H1 (cell line): Measurements from ENCODE around the gene KLF18. TPM values are rescaled to one million over a fixed set of nuclear protein-coding genes. Genes with fewer than 3 reads are reported as not detected.

Experiments
- ASH2L ChIP-seq: fragments of 200-600, 300-600 bp; sonication (generic); IDR thresholded peaks from one replicate; pipeline ENCODE4 v1.7.1; 2017; ENCODE audit warnings: low read length
- EGR1 ChIP-seq: IDR thresholded peaks from 2 replicates; pipeline ENCODE4 v1.6.1; 2011; ENCODE audit warnings: low read depth, low read length, borderline replicate concordance
- HDAC2 ChIP-seq, 2 experiments: fragments of 300-600 bp in 1 of 2; sonication (generic) in 1 of 2; IDR thresholded peaks; 2 replicates each; pipeline ENCODE4 v1.6.1; 2011 to 2012; ENCODE audit warnings: low read depth in 2 of 2, low read length in 2 of 2, mild to moderate bottlenecking in 2 of 2, moderate library complexity in 2 of 2, borderline replicate concordance in 1 of 2, inconsistent platforms in 1 of 2
- KDM4A ChIP-seq: IDR thresholded peaks from one replicate; pipeline ENCODE4 v1.7.1; 2012; ENCODE audit warnings: low read depth, mild to moderate bottlenecking, moderate library complexity, low read length, inconsistent platforms; ENCODE audit not compliant: severe bottlenecking
- PHF8 ChIP-seq: fragments of 200-600 bp; sonication (generic); conservative IDR thresholded peaks from 2 replicates; pipeline ENCODE4 v1.7.1; 2012; ENCODE audit warnings: low read depth, mild to moderate bottlenecking, inconsistent platforms, low read length, moderate library complexity
- RBBP5 ChIP-seq: IDR thresholded peaks from 2 replicates; pipeline ENCODE4 v1.7.1; 2012; ENCODE audit warnings: low read depth, mild to moderate bottlenecking, inconsistent platforms, low read length, moderate library complexity, borderline replicate concordance
- TAF7 ChIP-seq: optimal IDR thresholded peaks from 2 replicates; pipeline ENCODE3; 2011; ENCODE audit warnings: low read depth, mild to moderate bottlenecking, inconsistent platforms, low read length, moderate library complexity, borderline replicate concordance
- TCF12 ChIP-seq: IDR thresholded peaks from 2 replicates; pipeline ENCODE4 v1.6.1; 2011; ENCODE audit warnings: low read depth, mild to moderate bottlenecking, low read length
- TEAD4 ChIP-seq: IDR thresholded peaks from 2 replicates; pipeline ENCODE4 v1.6.1; 2012; ENCODE audit warnings: low read depth, low read length, inconsistent platforms, mixed read lengths
- polyA plus RNA-seq, 7 experiments: library from polyadenylated mRNA; depleted of rRNA in 3 of 7; stranded (reverse) in 5 of 7; unstranded in 2 of 7; fragments of >200 nt in 5 of 7; fragments of 200-250 nt in 2 of 7; gene quantifications; 1 replicate in 5 of 7; 2 replicates in 1 of 7; 4 replicates in 1 of 7; pipeline versions ENCODE4 v1.2.1 to v1.2.3, GENCODE V29; 2011 to 2013; ENCODE audit warnings: missing spikeins in 2 of 7, mixed read lengths in 2 of 7
- total RNA-seq: library from RNA; stranded (reverse); fragmentation: NEBNext Ultra II Directional; extraction: Animal tissue kit (Norgen Biotek cat#: 25700); gene quantifications from 2 replicates; pipeline ENCODE4 v1.2.1, GENCODE V29; 2021
- TF ChIP-seq, protein P1 (sequence below): fragments of 300-600 bp; sonication (generic); IDR thresholded peaks from 2 replicates; pipeline ENCODE4 v1.7.1; 2012; ENCODE audit warnings: low read length, moderate library complexity, mild to moderate bottlenecking, inconsistent platforms; ENCODE audit not compliant: insufficient replicate concordance
- TF ChIP-seq, protein P2 (sequence below): IDR thresholded peaks from 2 replicates; pipeline ENCODE4 v1.6.1; 2012; ENCODE audit warnings: inconsistent platforms

KLF18 gene
- total and polyA plus RNA-seq, 2 of the 8 experiments (the other 6 are each of a cell fraction or from before 2014, with no cell fraction given) = 0.09 to 0.15 TPM

- TF ChIP-seq, protein P1, sequence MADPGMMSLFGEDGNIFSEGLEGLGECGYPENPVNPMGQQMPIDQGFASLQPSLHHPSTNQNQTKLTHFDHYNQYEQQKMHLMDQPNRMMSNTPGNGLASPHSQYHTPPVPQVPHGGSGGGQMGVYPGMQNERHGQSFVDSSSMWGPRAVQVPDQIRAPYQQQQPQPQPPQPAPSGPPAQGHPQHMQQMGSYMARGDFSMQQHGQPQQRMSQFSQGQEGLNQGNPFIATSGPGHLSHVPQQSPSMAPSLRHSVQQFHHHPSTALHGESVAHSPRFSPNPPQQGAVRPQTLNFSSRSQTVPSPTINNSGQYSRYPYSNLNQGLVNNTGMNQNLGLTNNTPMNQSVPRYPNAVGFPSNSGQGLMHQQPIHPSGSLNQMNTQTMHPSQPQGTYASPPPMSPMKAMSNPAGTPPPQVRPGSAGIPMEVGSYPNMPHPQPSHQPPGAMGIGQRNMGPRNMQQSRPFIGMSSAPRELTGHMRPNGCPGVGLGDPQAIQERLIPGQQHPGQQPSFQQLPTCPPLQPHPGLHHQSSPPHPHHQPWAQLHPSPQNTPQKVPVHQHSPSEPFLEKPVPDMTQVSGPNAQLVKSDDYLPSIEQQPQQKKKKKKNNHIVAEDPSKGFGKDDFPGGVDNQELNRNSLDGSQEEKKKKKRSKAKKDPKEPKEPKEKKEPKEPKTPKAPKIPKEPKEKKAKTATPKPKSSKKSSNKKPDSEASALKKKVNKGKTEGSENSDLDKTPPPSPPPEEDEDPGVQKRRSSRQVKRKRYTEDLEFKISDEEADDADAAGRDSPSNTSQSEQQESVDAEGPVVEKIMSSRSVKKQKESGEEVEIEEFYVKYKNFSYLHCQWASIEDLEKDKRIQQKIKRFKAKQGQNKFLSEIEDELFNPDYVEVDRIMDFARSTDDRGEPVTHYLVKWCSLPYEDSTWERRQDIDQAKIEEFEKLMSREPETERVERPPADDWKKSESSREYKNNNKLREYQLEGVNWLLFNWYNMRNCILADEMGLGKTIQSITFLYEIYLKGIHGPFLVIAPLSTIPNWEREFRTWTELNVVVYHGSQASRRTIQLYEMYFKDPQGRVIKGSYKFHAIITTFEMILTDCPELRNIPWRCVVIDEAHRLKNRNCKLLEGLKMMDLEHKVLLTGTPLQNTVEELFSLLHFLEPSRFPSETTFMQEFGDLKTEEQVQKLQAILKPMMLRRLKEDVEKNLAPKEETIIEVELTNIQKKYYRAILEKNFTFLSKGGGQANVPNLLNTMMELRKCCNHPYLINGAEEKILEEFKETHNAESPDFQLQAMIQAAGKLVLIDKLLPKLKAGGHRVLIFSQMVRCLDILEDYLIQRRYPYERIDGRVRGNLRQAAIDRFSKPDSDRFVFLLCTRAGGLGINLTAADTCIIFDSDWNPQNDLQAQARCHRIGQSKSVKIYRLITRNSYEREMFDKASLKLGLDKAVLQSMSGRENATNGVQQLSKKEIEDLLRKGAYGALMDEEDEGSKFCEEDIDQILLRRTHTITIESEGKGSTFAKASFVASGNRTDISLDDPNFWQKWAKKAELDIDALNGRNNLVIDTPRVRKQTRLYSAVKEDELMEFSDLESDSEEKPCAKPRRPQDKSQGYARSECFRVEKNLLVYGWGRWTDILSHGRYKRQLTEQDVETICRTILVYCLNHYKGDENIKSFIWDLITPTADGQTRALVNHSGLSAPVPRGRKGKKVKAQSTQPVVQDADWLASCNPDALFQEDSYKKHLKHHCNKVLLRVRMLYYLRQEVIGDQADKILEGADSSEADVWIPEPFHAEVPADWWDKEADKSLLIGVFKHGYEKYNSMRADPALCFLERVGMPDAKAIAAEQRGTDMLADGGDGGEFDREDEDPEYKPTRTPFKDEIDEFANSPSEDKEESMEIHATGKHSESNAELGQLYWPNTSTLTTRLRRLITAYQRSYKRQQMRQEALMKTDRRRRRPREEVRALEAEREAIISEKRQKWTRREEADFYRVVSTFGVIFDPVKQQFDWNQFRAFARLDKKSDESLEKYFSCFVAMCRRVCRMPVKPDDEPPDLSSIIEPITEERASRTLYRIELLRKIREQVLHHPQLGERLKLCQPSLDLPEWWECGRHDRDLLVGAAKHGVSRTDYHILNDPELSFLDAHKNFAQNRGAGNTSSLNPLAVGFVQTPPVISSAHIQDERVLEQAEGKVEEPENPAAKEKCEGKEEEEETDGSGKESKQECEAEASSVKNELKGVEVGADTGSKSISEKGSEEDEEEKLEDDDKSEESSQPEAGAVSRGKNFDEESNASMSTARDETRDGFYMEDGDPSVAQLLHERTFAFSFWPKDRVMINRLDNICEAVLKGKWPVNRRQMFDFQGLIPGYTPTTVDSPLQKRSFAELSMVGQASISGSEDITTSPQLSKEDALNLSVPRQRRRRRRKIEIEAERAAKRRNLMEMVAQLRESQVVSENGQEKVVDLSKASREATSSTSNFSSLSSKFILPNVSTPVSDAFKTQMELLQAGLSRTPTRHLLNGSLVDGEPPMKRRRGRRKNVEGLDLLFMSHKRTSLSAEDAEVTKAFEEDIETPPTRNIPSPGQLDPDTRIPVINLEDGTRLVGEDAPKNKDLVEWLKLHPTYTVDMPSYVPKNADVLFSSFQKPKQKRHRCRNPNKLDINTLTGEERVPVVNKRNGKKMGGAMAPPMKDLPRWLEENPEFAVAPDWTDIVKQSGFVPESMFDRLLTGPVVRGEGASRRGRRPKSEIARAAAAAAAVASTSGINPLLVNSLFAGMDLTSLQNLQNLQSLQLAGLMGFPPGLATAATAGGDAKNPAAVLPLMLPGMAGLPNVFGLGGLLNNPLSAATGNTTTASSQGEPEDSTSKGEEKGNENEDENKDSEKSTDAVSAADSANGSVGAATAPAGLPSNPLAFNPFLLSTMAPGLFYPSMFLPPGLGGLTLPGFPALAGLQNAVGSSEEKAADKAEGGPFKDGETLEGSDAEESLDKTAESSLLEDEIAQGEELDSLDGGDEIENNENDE = no peak
- TF ChIP-seq EGR1 (no peak), PHF8 (no peak), TAF7 (no peak), HDAC2 (IDR thresholded peaks at IDR 0.05; ENCODE audit: borderline replicate concordance in 1 of 2, low read depth in 2 of 2, low read length in 2 of 2) (no peak), RBBP5 (no peak), ASH2L (no peak), KDM4A (no peak), TEAD4 (no peak), TCF12 (no peak)
- TF ChIP-seq, protein P2, sequence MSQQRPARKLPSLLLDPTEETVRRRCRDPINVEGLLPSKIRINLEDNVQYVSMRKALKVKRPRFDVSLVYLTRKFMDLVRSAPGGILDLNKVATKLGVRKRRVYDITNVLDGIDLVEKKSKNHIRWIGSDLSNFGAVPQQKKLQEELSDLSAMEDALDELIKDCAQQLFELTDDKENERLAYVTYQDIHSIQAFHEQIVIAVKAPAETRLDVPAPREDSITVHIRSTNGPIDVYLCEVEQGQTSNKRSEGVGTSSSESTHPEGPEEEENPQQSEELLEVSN = no peak
Observed at GRCh38 chr1:44105810-44106209, 35.6 kb downstream of the KLF18 start (continued).
